HFF-Myc (cell line): ENCODE measurements around the gene USP3.

Experiments used
- DNase-seq: peaks from one replicate; pipeline ENCODE4 v3.0.0-alpha.2; 2011; ENCODE audit warnings: low read depth; ENCODE audit errors: extremely low read depth
- H3K4me3 ChIP-seq: replicated peaks from 2 replicates; pipeline ENCODE4 v1.5.1; 2011; ENCODE audit warnings: low read depth, mild to moderate bottlenecking, control low read depth, low read length
- CTCF ChIP-seq: IDR thresholded peaks from 2 replicates; pipeline ENCODE4 v1.5.1; 2012; ENCODE audit warnings: mild to moderate bottlenecking, low read depth, low read length, control low read depth; ENCODE audit errors: missing control alignments

The USP3 gene

GRCh38 chr15:63461230-63461985 is 43.0 kb upstream of the USP3 start:
- no peak for DNase-seq
- TF ChIP-seq CTCF = no peak
- H3K4me3 ChIP-seq = no peak overlapping the region

- no peak for DNase-seq
- no peak for TF ChIP-seq CTCF
- H3K4me3 ChIP-seq = no peak overlapping the region
Measured at GRCh38 chr15:63462088-63462487, 42.3 kb upstream of the USP3 start.

- TF ChIP-seq CTCF = no peak
- no peak overlapping the region for H3K4me3 ChIP-seq
- no peak for DNase-seq
Measured at GRCh38 chr15:63463036-63463435, 41.4 kb upstream of the USP3 start.

GRCh38 chr15:63463793-63464192 is 40.6 kb upstream of the USP3 start:
- TF ChIP-seq CTCF = no peak
- no peak overlapping the region for H3K4me3 ChIP-seq
- no peak for DNase-seq

- DNase-seq = no peak
- TF ChIP-seq CTCF = no peak
- no peak overlapping the region for H3K4me3 ChIP-seq
Measured at GRCh38 chr15:63465104-63465503, 39.3 kb upstream of the USP3 start.

GRCh38 chr15:63466378-63467192 is 37.8 kb upstream of the USP3 start:
- H3K4me3 ChIP-seq = no peak overlapping the region
- TF ChIP-seq CTCF = peak; percentile 60
- peak; percentile 63 for DNase-seq

- DNase-seq = no peak
- H3K4me3 ChIP-seq = no peak overlapping the region
- no peak for TF ChIP-seq CTCF
Measured at GRCh38 chr15:63469190-63469589, 35.2 kb upstream of the USP3 start.
